GM12892 (cell line): ENCODE results near the gene ATG10.

Experiments used
- POLR2A ChIP-seq: IDR thresholded peaks from 2 replicates; pipeline ENCODE4 v1.6.1; 2011; ENCODE audit warnings: low read depth, low read length, control low read depth
- POLR2AphosphoS5 ChIP-seq: IDR thresholded peaks from 2 replicates; pipeline ENCODE4 v1.6.1; 2011; ENCODE audit warnings: low read depth, low read length, control low read depth

GRCh38 chr5:81948349-81948748, 23.5 kb upstream of the ATG10 start:
- TF ChIP-seq POLR2A (no peak), POLR2AphosphoS5 (no peak)
